Urothelium cell line (cell line): ENCODE results near the gene GRIP1.

ENCODE experiments used
- DNase-seq: peaks from one replicate; pipeline ENCODE4 v3.0.0; 2011; ENCODE audit warnings: low spot score, mixed read lengths
- FAIRE-seq: peaks from 2 replicates; lab custom pipeline; 2011; peaks lifted over from hg19 to GRCh38; lab: Jason Lieb, UNC

GRIP1 gene

DNA sequence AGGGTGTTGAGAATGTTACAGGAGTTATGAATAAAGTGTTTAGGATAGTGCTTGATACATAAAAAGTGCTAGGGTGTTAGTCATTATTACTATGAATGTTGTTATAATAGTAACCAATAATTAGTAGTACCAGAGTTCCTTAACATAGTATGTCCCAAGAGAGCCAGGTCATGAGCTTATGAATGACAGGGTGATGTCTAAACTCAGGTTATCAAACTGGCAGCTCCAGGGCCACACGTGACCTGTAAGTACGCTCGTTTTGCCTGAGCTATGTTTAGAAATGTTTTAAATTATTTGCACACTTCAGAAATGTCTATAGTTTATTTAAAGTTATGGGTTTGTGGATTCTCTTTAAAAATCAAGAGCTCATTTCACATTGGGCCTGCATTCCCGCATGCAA, 14.1 kb upstream of the GRIP1 start:
- DNase-seq (no peak), FAIRE-seq (no peak)

DNA sequence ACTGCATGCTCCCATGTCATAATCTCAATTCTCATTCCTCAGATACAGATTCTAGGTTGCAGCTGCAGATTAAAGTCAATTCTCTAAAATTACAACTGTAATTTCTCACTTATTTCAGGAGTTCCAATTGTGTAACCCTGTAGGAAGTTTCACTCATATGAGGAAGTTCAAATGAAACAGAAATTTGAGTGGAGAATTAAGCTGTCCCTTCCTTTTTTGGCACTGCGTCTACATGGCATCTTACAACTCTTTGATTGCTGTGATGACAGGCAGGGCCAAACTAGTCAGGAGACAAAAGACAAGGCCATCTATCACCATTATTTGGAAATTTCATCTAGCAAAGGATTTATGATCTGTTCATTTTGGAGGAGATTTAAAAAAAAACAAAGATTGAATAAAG, 13.3 kb upstream of the GRIP1 start:
- FAIRE-seq: no peak
- no peak for DNase-seq

DNA sequence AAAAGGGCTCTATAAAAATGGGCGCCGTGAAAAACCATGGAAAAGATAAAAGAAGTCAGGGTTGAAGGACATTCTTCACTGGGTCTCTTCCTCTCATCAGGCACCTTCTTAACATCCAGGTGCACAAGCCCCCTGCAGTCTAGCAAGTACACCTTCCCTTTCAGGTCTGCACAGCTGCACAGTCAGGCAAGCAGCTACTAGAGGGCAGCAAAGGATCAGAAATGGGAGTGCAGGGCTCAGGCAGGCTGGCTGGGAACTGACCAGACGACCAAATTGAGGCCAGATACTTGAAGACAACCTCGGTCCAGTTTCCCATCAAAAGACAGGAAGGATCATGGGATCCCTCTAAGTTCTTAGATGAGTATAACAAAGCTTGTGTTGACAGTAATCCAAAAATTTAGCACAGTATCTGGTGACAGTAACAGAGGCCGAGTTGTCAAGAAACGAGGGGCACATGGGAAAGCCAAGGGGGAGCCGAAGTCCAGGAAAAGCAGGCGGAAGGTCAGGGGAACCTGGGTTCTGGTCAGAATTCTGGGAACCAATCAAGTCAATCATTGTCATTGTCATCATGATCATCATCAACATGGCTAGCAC, 10.1 kb upstream of the GRIP1 start:
- no peak for FAIRE-seq

DNA sequence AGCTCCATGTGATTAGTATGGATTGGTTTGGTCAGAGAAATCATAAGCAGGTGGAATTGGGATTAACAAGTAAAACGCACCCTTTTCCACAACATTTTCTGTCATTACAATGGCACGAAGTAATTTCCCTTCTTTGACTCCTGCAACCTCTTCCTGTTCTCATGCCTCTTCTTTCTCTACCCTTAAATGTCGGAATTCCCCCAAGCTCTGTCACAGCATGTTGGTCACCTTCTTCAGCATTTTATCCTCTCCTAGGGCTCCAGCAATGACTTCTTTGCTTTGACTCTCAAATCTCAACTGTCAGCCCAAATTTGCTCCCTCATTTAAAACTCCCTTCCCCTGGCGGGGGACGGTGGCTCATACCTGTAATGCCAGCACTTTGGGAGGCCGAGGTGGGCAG, 5.3 kb upstream of the GRIP1 start:
- no peak for DNase-seq
- FAIRE-seq: no peak

More for the DNA sequence above, 10.1 kb upstream of the GRIP1 start:
- peak; percentile 30 for DNase-seq

DNA sequence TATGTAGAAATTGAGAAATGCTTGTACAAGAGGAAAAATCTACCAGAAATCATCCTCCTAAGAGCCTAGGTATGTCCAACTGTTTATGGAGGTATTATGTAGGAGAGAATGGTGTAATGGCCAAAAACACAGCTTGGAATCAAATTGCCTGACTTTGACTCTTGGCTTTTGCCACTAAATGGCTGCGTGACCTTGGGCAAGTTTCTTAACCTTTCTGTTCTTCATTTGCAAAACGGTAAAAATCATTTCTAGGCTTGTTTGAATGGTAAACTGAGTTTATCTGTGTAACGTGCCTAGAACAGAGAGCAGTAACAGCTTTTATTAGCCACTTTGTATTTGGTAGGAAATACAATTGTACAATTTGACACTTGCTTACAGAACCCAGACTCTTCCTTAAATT, 4.9 kb upstream of the GRIP1 start:
- DNase-seq: no peak
- no peak for FAIRE-seq

DNA sequence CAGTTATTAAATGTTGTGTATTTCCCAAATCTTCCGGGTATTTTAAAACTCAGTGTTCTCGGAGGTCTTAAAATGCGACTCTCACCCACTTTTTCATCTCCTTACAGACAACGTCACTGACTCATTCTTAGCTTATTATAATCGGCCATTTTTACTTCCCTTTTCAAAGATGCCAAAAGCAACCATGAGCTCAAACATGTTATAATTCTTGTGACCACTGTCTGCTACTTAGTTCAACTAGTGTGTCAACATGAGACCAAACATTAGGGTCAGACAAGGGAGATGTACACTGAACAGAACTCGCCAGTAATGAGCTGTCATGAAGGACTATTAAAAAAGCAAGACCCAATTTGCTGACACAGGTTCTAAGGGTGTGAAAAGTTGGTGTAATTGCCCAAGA, 4.2 kb upstream of the GRIP1 start:
- DNase-seq (no peak), FAIRE-seq (no peak)

DNA sequence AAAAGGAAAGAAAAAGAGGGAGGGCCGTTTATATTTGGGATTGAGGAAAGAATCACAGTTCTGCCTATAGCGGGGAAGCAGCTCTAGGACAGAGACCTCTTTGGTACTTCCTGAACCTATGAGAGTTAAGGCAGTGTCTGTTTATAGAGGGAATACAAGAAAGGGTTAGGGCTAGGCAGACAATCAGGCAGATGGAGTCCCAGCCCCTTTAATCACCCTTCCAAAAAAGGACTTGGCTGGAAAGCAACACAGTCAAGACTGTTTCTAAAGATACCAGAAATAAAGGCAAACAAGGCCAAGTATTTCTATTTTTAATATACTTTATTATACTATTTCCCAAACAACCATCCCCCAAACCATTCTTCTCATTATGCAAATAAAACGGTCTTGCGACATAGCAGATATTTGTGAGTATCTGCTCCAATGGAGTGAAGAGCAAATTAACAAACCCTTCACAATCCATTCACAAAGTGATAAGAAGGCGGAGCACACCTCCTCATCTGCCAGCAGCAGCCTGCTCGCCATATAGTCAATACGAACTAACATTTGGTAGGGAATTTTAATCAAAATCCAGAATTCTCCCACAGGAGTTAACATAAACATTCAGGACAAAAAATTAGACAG, 697 bp upstream of the GRIP1 start:
- DNase-seq (no peak), FAIRE-seq (no peak)

DNA sequence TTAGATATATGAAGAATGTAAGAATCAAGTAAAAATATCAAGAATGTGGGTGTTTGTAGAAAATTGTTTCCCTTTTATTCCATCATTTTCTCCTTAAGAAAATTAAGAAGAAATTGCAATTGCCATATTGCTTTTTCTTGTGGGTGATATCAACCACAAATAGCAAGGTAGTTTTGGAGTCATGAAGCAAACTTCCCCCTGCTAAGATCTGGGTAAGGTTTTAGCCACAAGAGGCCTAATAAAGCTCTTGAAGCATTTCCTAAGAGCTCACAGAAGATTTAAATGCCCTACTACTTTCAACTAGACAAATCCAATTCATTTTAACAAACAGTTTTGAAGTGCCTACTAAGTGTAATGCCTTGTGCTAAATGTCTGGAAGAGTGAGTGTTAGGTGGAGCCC, 2.6 kb downstream of the GRIP1 start:
- DNase-seq: no peak

DNA sequence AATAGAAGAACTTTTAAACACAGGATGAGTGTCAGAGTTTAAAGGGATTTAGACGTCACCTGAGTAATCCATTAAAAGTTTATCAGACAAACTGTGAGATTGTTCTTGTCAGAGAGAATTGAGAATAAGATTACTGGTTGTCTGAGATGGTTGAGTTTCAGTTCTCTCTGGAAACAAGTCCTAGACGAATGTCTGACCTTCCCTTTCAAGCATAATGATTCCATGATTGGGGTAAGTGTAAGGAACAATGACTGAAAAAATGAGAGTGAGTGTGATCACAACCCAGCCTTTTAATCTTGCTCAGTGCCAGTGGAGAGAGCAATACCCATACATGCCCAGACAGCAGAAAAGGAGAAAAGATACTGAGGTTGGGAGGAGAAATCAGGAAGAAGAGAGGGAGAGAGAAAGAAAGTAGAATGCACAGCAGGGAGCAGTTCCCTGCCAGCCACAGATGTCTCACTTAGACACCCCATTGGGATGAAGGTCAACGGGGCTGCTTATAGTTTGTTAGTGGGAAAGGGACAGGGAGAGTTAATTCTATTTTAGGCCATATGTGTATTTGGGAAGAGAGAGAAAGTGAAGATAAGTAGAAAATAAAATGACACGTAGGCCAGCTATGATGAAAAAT, 4.3 kb downstream of the GRIP1 start:
- FAIRE-seq: no peak

More for the DNA sequence above, 2.6 kb downstream of the GRIP1 start:
- no peak for FAIRE-seq

DNA sequence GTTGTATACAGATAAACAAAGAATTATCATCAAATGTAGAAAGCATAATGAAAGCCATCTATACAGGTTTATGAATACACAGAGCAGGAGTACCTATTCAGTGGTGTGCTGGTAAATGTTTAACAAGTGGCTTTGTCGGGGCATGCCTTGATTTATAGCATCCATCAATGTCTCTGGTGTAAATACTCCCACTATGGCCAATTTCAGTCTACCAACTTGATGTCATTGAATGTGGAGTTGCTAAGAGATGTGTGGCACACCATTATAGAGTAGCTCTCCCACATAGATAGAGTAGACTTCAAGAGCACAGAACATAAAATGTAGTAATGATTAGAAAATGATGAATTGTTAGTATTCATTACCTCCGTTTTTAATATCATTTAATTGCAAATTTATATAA, 9.3 kb downstream of the GRIP1 start:
- FAIRE-seq: no peak
- no peak for DNase-seq

More for the DNA sequence above, 4.3 kb downstream of the GRIP1 start:
- no peak for DNase-seq

DNA sequence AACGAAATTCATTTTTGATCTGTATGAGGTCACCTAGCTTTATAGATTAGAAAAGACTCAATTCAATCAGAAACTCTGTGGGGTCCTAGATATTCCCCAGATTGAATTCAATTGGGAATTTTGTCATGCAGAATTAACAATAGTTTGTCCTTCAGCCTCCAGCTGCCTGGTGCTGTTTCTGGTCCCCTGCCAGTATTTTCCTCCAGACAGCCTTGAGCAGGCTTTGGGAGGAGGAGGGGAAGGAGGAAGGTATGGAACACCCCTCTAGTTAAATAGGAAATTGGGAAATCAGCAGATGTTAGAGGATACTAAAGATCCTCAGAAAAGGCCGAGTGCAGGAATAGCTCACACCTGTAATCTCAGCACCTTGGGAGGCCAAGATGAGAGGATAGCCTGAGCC, 10.6 kb downstream of the GRIP1 start:
- FAIRE-seq (no peak), DNase-seq (no peak)

DNA sequence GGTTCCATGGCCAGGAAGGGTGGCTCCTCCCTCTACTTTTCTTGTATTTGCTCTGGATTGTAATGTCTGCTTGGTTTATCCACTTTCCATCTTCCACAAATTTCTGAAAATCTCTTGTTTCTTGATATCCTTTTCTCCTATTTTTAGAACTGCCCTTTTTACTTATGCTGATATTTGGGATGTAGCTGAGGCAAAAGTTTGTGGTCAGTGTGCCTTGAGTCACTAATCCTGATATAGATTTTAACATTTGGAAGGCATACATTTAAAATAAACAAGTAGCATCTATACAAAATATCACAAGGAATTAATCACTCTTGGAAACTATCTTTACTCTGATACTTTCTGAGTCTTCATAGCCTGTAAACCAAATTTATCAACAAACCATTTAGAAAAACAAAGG, 11.0 kb downstream of the GRIP1 start:
- FAIRE-seq: no peak
- DNase-seq: no peak

DNA sequence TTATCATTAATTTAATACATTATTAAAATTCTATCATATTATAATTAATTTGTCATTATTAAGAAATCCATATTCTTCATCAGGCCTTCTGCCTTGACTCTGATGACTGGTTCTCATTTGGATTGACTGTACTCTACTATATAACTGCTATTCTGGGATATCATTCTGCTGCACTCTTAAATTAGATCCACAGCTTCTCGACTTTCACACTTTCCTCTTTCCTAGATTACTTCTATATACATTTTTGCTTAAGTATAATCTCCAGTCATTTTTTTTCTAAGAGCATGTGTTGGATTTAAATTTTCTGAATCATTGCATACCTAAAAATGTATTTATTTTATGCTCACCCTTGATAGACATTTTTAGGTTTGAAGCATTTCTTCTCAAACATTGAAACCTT, 12.4 kb downstream of the GRIP1 start:
- FAIRE-seq: no peak

DNA sequence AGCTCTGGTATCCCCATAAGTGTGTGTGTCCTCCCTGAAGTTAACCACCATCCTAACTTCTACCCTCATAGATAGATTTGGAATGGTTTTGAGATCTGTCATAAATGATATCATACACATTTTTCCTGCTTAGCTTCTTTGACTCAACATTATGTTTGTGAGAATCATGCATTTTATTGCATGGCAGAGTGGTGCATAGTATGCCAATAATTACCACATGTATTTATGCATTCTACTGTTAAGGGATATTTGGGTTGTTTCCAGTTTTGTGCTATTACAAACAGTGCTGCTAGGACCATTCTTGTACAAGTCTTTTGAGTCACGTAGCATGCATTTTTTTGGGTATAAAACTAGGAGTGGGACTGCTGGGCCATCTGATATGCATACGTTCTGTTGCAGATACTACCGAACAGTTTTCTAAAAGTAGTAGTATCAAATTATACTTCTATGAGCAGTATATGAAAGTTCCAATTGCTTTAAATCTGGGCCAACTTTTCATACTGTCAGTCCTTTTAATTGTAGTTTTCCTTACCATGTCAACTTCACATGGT, 13.4 kb downstream of the GRIP1 start:
- no peak for DNase-seq
- no peak for FAIRE-seq

More for the DNA sequence above, 12.4 kb downstream of the GRIP1 start:
- no peak for DNase-seq

DNA sequence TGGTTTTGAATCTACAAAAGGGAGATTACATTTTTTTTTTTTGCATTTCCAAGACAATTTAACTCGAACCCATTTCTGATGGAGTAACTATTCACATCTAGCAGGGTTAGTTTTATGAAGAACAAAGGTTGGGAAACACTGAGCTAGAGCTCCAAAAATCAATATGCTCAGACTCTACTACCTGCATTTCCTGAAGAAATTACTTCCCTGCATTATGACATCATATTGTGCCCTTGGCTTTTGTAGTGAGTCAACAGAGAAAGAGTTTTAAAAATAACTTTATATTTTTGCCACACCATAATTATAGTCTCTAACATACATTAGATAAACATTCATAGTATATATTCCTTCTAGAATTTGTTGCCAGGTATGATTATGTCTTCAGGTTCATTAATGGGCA, 14.8 kb downstream of the GRIP1 start:
- no peak for FAIRE-seq
- no peak for DNase-seq

DNA sequence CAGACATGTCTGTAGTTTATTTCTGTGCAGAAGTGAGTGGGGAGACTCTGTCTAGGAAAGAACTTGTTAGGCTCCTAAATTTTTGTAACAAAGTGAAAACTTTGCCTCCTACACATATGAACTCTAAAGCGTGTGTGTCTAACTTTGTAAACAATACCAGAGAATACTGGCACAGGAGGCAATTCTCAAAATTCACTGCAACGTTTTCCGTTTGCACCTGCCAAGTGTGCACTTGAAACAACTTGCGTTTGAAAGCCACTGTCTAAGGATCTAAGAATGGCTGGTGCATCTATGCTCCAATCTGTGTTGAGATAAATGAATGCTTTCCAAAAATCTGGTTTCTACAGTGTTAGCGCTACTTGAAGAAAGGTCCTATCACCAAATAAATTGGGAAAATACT, 15.3 kb downstream of the GRIP1 start:
- FAIRE-seq (no peak), DNase-seq (no peak)

DNA sequence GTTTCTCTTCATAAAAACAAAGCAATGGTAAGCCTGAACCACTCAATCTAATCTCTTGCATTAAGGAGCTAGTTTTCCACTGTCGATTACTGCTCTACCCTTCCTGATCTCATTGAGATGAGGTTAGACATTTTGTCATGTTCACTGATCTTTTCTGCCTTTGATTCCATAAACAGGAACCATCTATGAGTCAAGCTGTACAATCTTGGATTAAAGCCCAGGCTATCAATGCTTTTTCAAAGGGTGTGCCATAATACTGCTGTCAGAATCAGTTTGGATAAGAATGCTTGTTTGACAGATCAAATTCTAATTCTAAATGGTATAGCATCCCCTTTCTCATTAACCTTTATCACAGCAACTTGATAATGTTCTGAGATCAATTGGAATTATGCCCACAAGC, 16.1 kb downstream of the GRIP1 start:
- FAIRE-seq (no peak), DNase-seq (no peak)

DNA sequence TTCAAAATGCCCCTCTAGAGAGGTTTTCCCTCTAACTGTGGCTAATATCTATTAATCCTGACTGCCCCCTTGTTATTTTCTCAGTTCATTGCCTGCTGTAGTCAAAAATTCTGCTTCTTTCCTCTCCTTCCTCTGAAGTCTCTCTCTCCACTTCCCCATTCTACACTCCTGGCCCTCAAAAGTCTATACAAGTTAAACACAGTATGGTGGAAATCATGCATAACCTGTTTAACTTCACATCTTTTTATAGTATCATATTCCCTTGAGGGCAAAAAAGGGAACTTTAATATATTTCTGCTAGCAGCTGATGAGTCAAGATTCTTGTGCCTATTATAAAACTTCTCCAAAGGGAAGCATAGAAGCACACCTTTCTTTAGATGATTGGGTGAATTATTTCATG, 16.7 kb downstream of the GRIP1 start:
- no peak for DNase-seq
- FAIRE-seq: no peak

DNA sequence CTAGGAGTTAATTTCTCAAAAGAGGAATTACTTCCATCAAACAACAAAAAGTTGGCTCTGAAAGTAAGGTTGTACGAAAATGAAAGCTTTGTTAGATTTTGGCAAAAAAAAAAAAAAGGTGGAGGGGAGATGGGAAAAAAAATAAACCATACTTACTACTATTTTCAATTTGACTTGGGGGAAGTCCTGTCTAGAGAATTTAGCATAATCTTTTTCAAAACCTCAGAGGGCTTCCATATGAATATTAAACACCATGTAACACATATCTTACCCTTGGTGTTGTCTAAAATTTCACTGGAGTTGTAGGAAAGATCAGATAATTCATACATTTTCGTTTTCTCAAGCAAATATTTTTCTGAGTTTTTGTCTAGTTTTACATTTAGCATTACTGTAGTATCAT, 17.5 kb downstream of the GRIP1 start:
- DNase-seq: no peak
- no peak for FAIRE-seq

DNA sequence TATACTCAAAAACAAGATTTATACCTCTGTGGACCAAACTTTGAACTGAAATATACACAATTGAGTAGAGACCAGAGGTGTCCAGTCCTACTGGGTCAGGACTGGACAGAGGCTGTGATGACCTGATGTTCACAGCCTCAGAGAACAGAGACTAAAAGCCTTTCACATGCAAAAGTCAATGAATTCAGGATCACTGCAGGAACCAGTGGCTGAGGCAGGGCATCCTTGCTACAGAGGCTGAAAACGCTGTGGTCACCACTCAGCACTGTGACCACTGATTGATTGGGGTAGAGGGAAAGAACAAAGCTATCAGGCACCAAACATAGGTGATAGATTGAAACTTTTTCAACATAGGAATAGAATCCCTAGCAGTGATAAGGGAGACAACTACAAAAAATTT, 25.1 kb downstream of the GRIP1 start:
- no peak for DNase-seq
- FAIRE-seq: no peak

DNA sequence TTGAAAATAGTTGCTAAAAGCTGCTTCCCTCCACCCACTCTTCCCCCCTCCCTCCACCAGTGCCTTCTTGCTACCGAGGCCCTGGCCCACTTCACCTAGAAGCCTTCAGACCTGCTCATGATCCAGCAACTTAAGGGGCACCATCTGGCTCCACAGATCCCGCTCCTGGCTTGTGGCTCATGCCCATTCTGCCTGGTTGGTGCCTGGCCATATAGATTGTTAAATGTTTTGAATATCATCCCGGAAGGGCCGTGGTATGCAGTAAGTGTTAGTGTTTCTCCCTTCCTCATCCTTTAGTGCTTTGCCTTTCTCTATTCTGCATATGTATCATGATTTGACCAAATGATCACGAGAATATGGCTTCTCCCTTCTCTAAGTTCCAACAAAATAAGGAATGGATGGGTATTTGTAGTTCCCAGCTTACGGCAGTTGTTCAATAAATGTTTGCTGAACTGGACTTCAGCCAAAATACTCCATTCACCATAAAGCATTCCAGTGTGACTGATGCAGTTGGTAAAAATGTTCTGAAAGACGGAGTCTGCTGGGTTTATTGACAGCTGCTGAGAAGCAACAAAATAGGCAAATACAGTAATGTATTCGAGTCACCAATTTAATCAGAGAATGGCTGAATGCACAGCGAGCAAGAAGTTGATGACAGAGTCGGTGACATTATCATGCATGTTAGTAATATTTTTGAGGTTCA, 30.7 kb downstream of the GRIP1 start:
- FAIRE-seq: no peak
- DNase-seq: peak; percentile 14
